Limb (tissue), 2 donors: ENCODE measurements around the gene VIM.

ENCODE experiments used
- DNase-seq, 2 donors: peaks; one replicate each; pipeline ENCODE4 v3.0.0-alpha.2; 2016; ENCODE audit errors: extremely low spot score in 2 of 2

Gene VIM

GRCh38 chr10:17209881-17210280 lies 18.2 kb upstream of the VIM start:
- no peak for DNase-seq

GRCh38 chr10:17210361-17210760 lies 17.7 kb upstream of the VIM start:
- DNase-seq: no peak

GRCh38 chr10:17212802-17213221 lies 15.2 kb upstream of the VIM start:
- no peak for DNase-seq

GRCh38 chr10:17213646-17214349 lies 14.2 kb upstream of the VIM start:
- DNase-seq: no peak

GRCh38 chr10:17214526-17214925 lies 13.5 kb upstream of the VIM start:
- DNase-seq: no peak

- peak; percentile 43 to 81 for DNase-seq
Measured at GRCh38 chr10:17214971-17215781, 12.9 kb upstream of the VIM start.

GRCh38 chr10:17215782-17216122 lies 12.3 kb upstream of the VIM start:
- DNase-seq: no peak

- DNase-seq: no peak
Measured at GRCh38 chr10:17216217-17216900, 11.7 kb upstream of the VIM start.

- DNase-seq: no peak
Measured at GRCh38 chr10:17216901-17217395, 11.1 kb upstream of the VIM start.

- no peak for DNase-seq
Measured at GRCh38 chr10:17217631-17218232, 10.3 kb upstream of the VIM start.

GRCh38 chr10:17219024-17219423 lies 9.0 kb upstream of the VIM start:
- no peak for DNase-seq

- no peak for DNase-seq
Measured at GRCh38 chr10:17220652-17221100, 7.4 kb upstream of the VIM start.

GRCh38 chr10:17222329-17222728 lies 5.7 kb upstream of the VIM start:
- DNase-seq: no peak

- no peak for DNase-seq
Measured at GRCh38 chr10:17225808-17226207, 2.2 kb upstream of the VIM start.

- DNase-seq: no peak
Measured at GRCh38 chr10:17226891-17227303, 1.1 kb upstream of the VIM start.

- DNase-seq: peak in 1 of 2 donors; percentile 64
Measured at GRCh38 chr10:17227367-17228090, 512 bp upstream of the VIM start.

GRCh38 chr10:17229016-17229716 lies 1.1 kb downstream of the VIM start:
- peak; percentile 94 to 96 for DNase-seq

- DNase-seq: no peak
Measured at GRCh38 chr10:17229717-17229966, 1.6 kb downstream of the VIM start.

GRCh38 chr10:17229967-17230682 lies 2.1 kb downstream of the VIM start:
- peak; percentile 84 to 90 for DNase-seq

- no peak for DNase-seq
Measured at GRCh38 chr10:17231788-17232187, 3.7 kb downstream of the VIM start.
